Stimulated activated CD4-positive, alpha-beta T cell treated with anti-CD3 and anti-CD28 coated beads, Interleukin-2, amount 100 ng/mL, for 24 hours (primary cell): ENCODE data around the gene MTUS2.

Experiments used
- DNase-seq, 2 donors: peaks; one replicate each; pipeline ENCODE4 v3.0.0-alpha.2; 2020

Gene MTUS2

DNA sequence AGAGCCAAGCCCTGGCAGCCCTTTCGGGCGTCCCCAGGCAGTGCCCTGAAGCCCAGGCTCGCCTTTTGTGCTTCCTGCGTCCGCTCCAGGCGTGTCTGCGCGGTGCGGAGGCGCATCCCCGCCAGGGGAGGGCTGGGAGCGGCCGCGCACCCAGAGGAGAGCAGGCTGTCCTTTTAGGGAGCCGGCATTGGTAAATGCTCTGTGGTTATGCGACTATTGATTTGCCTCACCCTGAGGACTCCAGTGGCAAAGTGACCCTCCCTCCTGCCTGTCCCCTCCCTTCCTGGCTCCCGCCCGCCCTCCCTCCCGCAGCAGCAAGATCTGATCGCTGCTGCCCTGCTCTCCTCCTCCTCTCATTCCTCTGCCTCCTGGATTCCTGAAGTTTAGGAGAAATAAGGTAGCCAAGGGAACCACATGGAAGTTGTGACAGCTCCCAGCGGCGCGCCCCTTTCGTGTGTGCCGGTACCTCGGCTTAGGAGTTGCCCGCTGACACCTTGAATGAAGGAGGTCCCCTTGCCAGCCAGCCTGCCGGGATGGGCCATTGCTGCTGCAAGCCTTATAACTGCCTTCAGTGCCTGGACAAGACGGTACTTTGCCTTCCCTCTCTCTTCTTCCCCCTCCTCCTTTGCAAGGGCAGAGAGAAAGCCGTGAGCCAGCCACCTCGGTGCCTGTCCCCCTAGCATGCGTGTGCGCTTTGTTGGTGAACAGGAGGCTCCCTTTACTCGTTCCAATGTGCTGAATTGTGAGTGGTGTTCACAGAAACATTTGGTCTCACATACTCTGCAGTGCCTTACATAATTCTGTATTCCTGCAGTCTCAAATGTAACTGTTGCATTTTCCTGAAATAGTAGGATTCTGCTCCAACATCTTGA, 608.4 kb downstream of the MTUS2 start:
- DNase-seq, result peak in 1 of 2 donors; percentile 2

DNA sequence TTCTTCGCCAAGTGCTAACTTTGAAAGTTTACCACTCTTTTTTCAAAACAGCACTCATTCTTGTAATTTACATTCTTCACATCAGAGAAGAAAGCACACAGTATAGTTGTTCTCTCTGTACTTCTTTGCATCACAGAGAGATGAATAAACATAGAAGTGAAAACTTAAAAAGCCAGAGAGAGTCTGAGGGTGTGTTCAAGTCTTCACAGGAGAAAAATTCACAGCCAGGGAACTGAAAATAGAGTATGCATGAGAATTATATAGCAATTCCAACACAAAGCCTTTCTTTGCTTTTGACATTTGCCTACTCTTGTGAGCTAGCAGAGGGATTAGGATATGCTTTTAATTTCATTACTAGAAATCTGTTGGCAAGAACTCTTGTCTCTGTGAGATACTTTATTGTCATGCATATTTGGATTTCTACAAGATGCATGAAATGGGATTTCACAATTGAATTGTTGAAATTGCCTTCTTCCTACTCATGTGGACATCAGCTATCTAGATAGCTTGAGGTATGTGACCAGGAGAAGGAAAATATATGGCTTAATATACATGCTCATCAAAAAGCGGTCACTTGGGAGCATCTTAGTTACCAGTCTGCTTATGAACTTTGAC, 609.3 kb downstream of the MTUS2 start:
- no peak for DNase-seq

DNA sequence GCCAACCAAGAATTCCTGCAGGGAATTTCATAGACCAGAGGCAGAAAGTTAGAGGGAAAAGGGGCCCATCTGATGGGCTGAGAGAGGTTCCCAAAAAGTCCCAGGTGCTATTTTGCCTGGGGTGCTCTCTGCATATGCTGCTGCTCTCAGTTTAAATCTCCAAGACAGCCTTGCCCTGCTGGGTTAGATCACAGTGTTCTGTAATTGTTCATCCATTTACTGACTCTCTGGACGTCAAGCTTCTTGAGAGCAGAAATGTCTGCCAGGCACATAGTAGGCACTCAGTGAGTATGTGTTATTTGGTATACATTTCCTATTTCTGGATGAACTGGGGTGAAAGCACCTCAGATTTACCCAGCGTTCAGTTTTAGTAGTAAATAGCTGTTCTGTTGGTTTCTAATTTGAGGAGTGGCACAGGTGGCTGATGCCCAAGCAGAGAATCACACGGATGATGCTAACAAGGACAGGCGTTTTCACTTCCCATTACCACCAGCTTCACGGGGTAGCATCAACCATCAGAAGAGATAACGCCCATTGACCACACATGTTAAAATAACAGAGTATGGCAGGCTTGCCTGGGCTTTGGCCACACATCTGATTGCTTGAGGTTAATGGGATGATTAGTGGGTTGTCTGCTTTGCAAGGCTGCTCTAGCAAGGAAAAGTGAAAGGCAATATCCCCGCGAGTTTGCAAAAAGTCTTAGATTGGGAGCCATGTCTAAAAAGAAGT, 614.2 kb downstream of the MTUS2 start:
- no peak for DNase-seq

DNA sequence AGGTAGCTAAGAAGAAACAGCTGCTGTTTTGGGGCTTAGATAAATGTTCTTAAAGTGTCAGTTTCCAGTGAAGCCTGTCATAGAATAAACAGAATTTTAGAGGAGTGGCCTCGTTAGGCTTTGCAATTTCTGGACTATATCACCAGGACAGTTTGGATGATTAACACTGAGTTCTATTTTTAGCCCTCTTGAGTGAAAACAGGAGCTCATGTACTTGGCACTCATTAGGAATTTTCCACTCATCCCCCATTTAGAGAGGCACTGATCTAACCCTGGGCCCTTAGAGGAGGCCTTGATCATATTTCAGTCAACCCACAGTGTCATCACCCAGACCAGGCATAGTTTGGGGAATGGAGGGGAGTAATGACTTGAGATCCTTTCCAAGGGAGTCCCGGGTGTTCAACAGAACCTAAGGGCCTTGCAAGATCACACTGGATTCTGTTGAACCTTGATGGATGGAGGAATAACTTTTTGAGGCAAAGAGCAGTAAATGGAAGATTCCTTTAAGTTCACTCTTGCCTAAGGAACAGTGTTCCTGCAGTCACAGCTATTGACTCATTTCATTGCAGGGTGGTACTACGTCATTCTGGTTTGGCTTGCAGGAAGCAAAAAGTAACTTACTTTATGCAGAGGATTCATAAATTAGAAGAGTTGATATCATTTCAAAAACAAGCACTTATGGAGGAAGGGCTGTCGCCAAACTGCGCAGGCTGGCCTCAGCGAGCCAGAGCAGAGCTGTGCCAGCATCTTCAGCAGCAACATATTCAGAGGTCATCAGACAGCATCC, 615.2 kb downstream of the MTUS2 start:
- no peak for DNase-seq

DNA sequence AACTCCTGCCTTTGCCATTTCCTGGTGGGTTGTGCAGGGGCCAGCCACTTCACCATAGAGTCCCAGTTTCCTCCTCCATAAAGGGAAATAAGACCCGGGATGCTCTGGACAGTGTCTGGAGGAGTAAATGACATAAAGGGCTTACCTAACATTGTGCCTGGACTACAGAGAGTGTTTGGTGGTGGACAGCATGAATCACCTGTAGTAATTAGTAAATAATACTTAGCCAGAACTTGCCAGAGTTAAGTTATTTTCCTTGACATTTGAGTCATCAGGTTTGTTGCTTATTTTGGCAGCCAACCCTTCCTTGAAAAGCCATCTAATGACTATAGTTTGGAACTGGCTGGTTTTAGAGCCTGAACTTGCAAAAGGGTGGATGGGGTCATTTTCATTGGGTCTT, 616.2 kb downstream of the MTUS2 start:
- DNase-seq, result no peak

DNA sequence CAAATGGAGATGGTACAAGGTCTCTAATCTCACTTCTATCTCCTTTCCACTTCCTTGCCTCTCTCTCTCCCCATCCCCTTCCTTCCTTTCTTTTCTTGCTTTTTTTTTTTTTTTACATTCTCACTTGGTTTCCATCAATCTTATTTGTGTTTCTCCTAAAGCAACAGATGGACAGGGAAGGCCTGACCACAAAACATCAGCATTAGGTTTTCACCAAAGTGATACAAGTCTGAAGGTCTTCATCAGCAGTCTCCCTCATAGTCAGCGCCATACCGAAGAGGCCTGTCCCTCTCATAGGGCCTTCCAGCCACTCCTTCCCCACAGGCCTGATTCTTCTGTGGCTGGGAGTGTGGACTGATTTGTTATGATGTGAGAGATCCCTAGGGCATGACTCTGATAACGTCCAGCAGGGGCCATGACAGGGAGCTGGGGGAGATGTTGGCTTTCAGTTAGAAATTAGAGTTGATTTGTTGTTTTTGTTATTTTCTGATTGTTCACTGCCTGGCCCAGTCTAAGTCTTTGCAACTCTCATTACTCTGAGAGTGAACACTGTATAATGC, 616.7 kb downstream of the MTUS2 start:
- DNase-seq, result no peak

DNA sequence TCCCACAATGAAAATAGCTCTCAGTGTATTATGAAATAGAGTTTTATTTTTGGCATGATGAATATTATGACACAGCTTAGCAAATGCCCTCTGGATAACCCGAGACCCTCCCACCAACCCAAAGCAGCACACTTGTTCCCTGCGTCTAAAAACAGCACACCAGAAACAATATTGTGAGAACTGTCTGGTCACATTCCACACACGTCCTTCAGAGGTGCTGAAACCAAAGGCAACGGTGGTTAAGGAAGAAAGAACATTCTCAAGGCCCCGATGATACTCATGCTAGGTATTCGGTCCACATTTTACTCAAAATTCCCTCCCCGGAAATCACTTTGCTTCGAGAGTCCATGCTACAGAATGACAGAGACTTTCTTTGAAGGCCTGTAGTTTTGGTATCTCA, 618.6 kb downstream of the MTUS2 start:
- DNase-seq, result no peak

DNA sequence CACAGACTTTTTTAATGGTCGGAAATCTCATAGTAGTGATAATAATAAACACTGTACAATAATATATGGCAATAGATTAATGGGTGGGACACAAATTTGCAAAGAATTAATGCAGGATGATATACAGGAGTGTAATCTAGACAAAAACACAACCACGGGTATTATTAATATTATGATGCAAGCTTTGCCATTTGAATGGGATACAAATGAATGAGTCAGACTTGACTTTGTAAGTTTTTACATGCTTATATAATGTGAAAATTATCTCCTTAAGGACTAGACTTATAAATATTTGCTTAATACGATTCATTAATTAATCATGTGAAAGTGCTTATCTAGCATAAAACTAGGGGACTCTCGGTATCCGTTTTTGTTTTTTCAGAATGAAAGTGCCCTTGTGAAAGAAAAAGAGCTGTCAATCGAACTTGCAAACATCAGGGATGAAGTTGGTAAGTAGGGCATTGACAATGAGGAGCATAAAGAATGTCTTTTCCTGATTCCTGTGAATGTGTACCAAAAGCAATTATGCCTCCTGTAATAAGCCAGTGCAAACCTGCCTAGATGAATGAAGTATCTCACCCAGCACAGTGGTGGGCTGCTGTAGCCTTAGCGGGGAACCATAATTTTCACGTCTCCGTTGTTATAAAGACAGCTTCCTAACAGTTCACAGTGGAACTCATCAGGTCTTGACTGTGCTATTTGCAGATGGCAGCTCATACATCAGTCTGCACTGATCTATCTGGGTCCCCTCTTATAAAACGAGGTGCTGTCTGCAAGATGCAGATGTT, 619.7 kb downstream of the MTUS2 start:
- no peak for DNase-seq

DNA sequence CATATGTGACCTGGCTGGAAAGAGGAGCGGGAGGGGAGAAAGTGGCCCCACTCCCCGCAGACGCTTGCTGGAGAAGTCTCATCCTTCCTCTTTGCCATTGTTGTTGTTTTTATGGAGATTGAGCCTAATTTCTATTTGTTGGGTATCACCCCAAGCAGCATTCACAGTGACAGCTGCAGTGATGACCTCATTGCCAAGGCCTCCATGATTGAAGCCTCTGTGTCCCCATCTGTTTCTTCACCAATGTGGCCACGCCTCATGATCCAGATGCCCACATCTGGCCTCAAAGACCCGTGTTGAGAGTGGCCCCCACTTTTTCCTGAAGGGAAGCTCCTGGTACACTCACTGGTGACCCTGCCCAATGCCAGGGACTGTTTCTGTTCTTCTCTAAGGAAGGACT, 621.2 kb downstream of the MTUS2 start:
- no peak for DNase-seq

DNA sequence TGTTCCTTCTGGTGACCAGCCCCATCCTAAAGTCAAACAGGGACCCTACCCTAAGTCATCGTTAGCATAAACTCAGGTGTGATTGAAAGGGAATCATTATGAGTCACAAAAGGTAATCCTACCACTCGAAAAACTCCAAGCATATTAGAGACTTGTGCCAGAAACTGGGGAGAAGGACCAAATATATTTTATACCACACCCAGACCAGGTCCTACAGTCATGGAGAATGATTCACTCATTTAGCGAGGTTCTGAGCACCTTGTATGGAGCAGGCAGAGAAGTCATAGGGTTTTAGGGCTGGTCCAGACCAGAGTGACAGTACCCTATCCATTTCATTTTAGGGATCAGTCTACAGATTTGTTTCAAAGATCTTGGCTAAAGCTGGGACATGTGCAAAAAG, 625.9 kb downstream of the MTUS2 start:
- no peak for DNase-seq

DNA sequence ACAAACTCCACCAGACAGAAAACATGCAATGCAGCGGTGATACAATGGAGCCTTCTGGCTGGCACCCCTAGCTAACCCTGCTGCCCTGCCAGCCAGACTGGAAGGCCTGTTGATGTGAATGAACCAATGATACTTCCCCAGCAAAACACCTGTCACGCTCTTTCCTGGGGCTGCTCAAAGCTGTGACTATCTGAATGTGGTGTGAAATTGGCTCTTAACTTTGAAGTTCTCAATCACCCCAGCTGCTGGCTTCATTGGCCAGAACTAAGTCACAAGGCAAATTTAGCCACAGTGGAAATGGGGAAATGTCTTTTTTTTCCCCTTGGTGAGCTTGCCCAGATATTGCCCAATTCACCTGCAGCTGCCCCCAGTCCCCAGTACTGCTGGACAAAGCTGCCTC, 628.0 kb downstream of the MTUS2 start:
- no peak for DNase-seq

DNA sequence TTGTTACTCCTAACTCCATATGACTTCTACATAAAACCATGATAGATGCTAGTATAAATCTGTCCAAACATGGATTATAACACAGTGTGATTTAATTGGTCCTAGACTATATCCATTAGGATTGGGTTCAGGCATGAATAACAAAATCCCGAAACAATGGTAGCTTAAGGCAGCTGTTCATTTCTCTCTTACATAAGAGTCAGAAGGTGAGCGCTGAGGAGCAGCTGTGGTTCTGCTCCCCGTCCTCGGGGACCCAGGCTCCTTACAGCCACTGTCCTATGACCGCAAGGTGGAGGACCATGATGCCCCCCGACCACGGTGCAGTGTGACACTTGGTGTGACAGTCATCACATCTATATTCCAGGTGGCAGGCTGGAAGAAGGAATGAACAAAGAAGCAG, 629.6 kb downstream of the MTUS2 start:
- DNase-seq, result no peak

DNA sequence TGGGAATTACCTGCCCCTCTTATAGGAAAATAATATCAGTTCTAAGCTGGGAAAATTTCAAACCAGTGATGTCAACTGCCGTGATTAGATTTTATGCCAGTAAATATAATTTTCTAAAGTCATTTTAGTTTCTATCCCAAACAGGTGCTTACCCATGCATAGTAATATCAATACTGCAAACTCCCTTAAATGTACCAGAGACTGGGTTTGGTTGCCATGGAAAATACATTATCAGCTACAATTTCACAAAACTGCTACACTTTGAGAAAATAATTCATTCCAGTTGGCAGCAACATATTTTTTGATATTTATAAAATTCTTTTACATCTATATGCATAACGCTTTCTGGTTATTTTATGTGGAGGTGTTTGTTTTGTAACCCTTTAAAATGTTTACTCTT, 631.8 kb downstream of the MTUS2 start:
- DNase-seq, result no peak

DNA sequence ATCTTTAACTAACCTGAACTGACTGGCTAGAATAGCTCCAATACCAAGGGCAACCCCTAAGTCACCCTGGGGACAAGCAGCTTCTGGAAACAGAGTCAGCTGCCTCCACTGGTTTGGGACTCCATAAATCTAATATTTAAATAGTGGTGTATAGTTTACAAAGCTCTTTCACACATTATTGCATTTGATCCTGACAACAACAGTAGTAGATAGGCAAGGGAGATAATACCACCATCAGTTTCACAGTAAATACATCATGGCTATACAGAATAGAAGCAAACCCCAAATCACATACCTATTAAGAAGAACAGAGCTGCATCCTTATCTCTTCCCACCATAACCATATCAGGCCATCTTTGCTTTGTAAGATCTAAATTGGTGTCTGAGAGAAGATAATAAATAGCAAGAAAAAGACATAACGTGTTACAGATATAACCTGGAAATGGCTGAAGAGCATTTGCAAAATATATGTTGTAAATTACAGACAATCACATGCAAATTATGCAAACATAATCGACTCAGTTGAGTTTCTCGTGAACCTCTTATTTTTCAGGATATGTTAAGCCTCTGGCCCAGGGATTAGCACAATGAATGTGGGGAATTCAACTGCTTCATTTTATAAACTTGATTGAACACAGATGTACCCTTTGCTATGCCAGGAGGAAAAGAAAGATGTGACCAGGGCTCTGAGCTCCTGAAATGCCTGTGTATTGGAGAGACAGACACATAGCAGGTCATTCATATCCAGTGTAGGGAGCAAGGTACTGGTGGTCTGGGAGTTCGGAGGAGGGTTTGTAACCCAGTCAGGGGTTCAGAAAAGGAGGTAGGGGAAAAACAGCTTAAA, 632.9 kb downstream of the MTUS2 start:
- DNase-seq, result no peak

DNA sequence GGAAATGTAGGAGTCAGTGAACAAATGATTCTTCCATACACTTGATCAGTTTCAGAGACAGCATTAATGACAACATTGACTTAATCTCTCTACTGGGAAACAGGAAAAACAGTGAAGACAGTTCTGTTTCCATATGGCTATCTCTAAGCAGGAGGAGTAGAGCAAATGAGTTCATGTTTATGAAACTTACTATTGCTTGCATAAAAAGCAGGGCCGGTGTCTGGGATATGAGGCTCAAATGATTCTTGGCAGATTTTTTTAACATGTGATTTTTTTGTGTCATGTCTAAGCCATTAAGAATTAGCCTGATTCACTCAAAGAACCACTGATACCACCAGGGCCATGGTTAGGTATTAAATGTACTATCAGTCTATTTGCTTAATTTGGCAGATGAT, 633.5 kb downstream of the MTUS2 start:
- no peak for DNase-seq

DNA sequence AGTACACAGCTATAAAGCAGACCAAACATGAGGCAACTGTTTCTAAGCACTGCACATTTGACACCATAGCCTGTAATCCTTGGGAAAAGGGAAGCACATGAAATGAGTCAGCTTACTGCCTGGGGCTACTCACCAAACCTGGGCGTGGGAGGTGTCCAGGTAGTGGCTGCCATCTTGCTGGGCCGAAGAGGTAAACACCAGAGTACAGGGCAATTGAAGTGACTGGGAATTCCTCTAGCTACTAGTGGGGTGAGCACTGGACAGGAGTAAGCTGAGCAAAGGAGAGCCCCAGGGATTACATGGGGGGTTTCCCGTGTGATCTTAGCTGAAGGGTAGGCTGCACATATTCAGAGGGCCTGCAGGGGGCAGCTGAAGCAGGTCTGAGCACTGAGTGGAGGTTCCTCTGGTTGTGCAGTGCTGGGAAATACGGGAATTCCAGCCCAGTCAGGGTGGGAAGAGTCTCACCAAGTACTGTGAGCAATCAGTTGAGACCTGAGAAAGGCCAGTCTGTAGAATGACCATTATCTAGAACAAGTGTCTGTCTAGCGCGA, 634.9 kb downstream of the MTUS2 start:
- peak in 1 of 2 donors; percentile 7 for DNase-seq

DNA sequence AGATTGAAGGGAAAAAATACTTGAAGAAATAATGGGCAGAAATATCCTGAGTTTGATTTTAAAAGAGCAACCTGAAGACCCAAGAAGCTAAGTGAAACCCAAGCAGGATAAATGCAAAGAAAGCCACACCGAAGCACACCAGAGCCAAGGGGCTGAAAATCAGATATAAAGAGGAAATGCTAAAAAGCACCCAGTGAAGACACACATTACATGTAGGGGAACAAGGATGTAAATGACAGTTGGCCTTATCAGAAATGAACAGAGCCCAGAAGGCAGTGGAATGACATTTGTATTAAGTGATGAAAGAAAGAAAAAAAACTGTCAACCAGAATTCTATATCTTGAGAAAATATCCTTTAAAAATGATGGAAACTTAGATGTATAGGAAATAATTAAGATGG, 636.3 kb downstream of the MTUS2 start:
- no peak for DNase-seq

DNA sequence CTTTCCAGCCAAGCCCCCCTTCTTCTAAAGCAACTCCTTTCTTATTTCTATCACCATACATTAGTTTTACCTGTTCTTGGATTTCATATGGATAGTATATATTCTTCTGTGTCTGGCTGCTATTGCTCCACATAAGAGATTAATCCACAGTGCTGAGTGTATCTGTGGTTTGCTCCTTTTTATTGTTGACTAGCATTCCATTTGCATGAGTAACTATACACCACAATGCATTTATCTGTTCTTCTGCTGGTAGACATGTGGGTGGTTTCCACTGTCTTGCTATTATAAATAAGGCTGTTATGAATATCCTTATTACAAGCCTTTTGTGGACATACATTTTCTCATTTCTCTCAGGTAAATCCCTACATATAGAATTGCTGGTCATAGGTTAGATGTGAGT, 637.2 kb downstream of the MTUS2 start:
- DNase-seq, result no peak

DNA sequence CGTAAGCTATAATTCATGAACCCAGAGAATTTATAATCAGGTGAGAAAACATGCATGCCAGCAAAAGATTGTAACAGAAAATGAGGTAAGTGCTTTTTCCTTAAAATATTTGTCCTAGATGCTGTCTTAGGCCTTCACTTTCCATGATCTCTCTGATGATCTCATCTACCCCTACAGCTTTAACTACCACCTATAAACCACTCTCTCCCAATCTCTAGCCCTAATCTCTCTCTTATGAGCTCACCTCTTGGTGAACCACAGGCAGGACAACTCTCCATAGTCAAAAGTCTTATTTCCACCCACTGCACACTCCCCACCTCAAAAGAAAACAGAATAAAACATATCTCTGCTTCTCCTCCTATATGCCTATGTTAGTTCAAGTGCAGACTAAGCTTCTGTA, 638.3 kb downstream of the MTUS2 start:
- no peak for DNase-seq

DNA sequence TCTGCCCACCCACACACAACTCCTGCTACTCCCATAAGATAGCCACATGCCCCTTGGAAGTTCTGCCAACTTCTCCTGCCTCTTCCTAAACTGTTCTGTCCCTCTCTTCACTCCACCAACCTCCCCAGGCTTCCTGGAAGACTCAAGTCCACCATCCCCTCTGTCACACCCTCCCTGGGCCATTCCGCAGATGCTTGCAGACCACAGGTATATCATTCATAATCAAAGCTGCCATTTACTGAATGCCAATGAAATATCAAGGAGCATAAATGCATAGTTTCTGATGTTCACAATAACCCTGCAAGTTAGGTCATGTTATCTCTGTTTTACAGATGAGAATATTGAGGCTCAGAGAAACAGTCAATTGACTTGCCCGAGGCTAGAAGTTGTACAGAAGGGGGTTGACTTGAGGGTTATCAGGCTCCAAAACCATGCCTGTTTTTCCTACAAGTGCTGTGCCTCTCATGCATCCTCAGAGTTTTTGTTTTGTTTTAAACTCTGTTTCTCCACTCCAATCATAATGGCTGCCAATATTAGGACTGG, 639.7 kb downstream of the MTUS2 start:
- no peak for DNase-seq
